Measurements from ENCODE around the gene KNCN.

KNCN gene

GRCh38 chr1:46554597-46555381 lies 3.3 kb upstream of the KNCN start:
- no peaks in the 10 kb centered on the region for H3K4me1 ChIP-seq (ENCODE audit: control insufficient read depth, insufficient read depth, low read length)
- POLR2A ChIA-PET: no interaction called here
- no peak for TF ChIP-seq ZNF792 (tag by site-specific recombination; IDR thresholded peaks at IDR 0.05)
- peak; percentile 89 for TF ChIP-seq REST (tag by site-specific recombination; IDR thresholded peaks at IDR 0.05)
- TF ChIP-seq ZNF610 (tag by site-specific recombination; IDR thresholded peaks at IDR 0.05; ENCODE audit: borderline replicate concordance): no peak
- no peak for TF ChIP-seq ZNF280D (tag by site-specific recombination; IDR thresholded peaks at IDR 0.05)
- no peak for TF ChIP-seq ZSCAN4 (tag by site-specific recombination; IDR thresholded peaks at IDR 0.05)
- no peak for TF ChIP-seq ZNF133 (tag by site-specific recombination; IDR thresholded peaks at IDR 0.05)
- no peak for TF ChIP-seq ZNF341 (tag by site-specific recombination; IDR thresholded peaks at IDR 0.05; ENCODE audit: low read depth)
- no peak for TF ChIP-seq ZNF157 (tag by site-specific recombination; IDR thresholded peaks at IDR 0.05)
- TF ChIP-seq ZNF664 (tag by site-specific recombination; IDR thresholded peaks at IDR 0.05): no peak
- TF ChIP-seq GLI4 (tag by site-specific recombination; IDR thresholded peaks at IDR 0.05): no peak
- no peak for TF ChIP-seq ZNF391 (tag by site-specific recombination; IDR thresholded peaks at IDR 0.05; ENCODE audit: borderline replicate concordance, low read depth)
- TF ChIP-seq ZNF19 (tag by site-specific recombination; IDR thresholded peaks at IDR 0.05; ENCODE audit: low read depth): no peak
- no peak for TF ChIP-seq ZBTB8A (tag by site-specific recombination; IDR thresholded peaks at IDR 0.05)
- TF ChIP-seq ZNF335 (tag by site-specific recombination; conservative IDR thresholded peaks at IDR 0.05): no peak
- no peak for TF ChIP-seq MEIS1 (CRISPR knock-in tag; IDR thresholded peaks at IDR 0.05; ENCODE audit: borderline replicate concordance)
- TF ChIP-seq ZNF24 (tag by site-specific recombination; IDR thresholded peaks at IDR 0.05): no peak
- TF ChIP-seq ZNF777 (tag by site-specific recombination; IDR thresholded peaks at IDR 0.05; ENCODE audit: borderline replicate concordance): no peak
- no peak for TF ChIP-seq EGR2 (tag by site-specific recombination; IDR thresholded peaks at IDR 0.05; ENCODE audit: low read depth)
- TF ChIP-seq ZFHX2 (tag by site-specific recombination; conservative IDR thresholded peaks at IDR 0.05): peak; percentile 14; the same call in 1 of the 2 replicates
- peak; percentile 83 for TF ChIP-seq MYNN (tag by site-specific recombination; IDR thresholded peaks at IDR 0.05; ENCODE audit: borderline replicate concordance)
- no peak for TF ChIP-seq ZNF37A (tag by site-specific recombination; IDR thresholded peaks at IDR 0.05)
- TF ChIP-seq ZFP69B (tag by site-specific recombination; IDR thresholded peaks at IDR 0.05): no peak

More at GRCh38 chr1:46554597-46555381, 3.3 kb upstream of the KNCN start:
- CTCF ChIA-PET: interaction anchor here (0.7 to 1.5 kb wide), 5 partner anchors 17 to 311 kb away, joined by 3 to 6 read pairs (median 3); partner anchors contain the start of gene MKNK1
- Histone ChIP-seq H3K27ac (ENCODE audit: extremely low read depth, low read depth, low read length) (no peak overlapping the region), H3K4me3 (ENCODE audit: low read depth, low read length) (no peak overlapping the region), H3K9me3 (ENCODE audit: control insufficient read depth, insufficient read depth, low read depth, low read length) (no peaks in the 10 kb centered on the region), H3K36me3 (ENCODE audit: control insufficient read depth in 2 of 2, insufficient read depth in 1 of 2, low read length in 2 of 2) (peaks cover 0 to 20% of the 10 kb centered on the region in 2 experiments; a peak in 1 of 3 replicates)

All from HEK293 (cell line).